Measurements from ENCODE around the gene RNF111. TPM values are rescaled to one million over a fixed set of nuclear protein-coding genes. Genes with fewer than 3 reads are reported as not detected.

Gene RNF111
- total and polyA plus RNA-seq, 4 donors: 22.0 to 49.1 (median 37.4) TPM

- Histone ChIP-seq H3K4me3 (ENCODE audit: low read depth, low read length) (no peak overlapping the region), H3K27ac (ENCODE audit: low read depth, low read length) (no peak overlapping the region), H3K27me3 (ENCODE audit: control insufficient read depth, insufficient read depth, low read length) (no peaks in the 10 kb centered on the region), H3K36me3 (ENCODE audit: control insufficient read depth, insufficient read depth, low read length) (peaks cover 3% of the 10 kb centered on the region), H3K9me3 (ENCODE audit: control insufficient read depth, insufficient read depth, low read length) (no peaks in the 10 kb centered on the region), H3K4me1 (ENCODE audit: control insufficient read depth, insufficient read depth, low read length) (no peaks in the 10 kb centered on the region)
- DNase-seq (ENCODE audit: low read depth in 4 of 6, low spot score in 6 of 6): no peak
- WGBS (ENCODE audit: insufficient coverage): 100% methylated on average over 1 of the region's 3 CpGs
Measured at GRCh38 chr15:59048897-59049296, 61.4 kb downstream of the RNF111 start.

GRCh38 chr15:59051873-59052861 is 64.7 kb downstream of the RNF111 start:
- H3K36me3 ChIP-seq (ENCODE audit: control insufficient read depth, insufficient read depth, low read length): no peaks in the 10 kb centered on the region
- H3K27me3 ChIP-seq (ENCODE audit: control insufficient read depth, insufficient read depth, low read length): no peaks in the 10 kb centered on the region
- DNase-seq (ENCODE audit: low read depth in 4 of 6, low spot score in 6 of 6): no peak
- no CpG with 5 or more reads among the region's 2 CpGs for WGBS (ENCODE audit: insufficient coverage)
- H3K27ac ChIP-seq (ENCODE audit: low read depth, low read length): no peak overlapping the region
- no peaks in the 10 kb centered on the region for H3K4me1 ChIP-seq (ENCODE audit: control insufficient read depth, insufficient read depth, low read length)
- no peaks in the 10 kb centered on the region for H3K9me3 ChIP-seq (ENCODE audit: control insufficient read depth, insufficient read depth, low read length)
- H3K4me3 ChIP-seq (ENCODE audit: low read depth, low read length): no peak overlapping the region

- no peak for DNase-seq (ENCODE audit: low read depth in 4 of 6, low spot score in 6 of 6)
- no peaks in the 10 kb centered on the region for H3K27me3 ChIP-seq (ENCODE audit: control insufficient read depth, insufficient read depth, low read length)
- no peak overlapping the region for H3K27ac ChIP-seq (ENCODE audit: low read depth, low read length)
- no peak overlapping the region for H3K4me3 ChIP-seq (ENCODE audit: low read depth, low read length)
- H3K36me3 ChIP-seq (ENCODE audit: control insufficient read depth, insufficient read depth, low read length): no peaks in the 10 kb centered on the region
- WGBS (ENCODE audit: insufficient coverage): no CpG with 5 or more reads among the region's 3 CpGs
- H3K9me3 ChIP-seq (ENCODE audit: control insufficient read depth, insufficient read depth, low read length): no peaks in the 10 kb centered on the region
- H3K4me1 ChIP-seq (ENCODE audit: control insufficient read depth, insufficient read depth, low read length): no peaks in the 10 kb centered on the region
Measured at GRCh38 chr15:59052915-59053407, 65.5 kb downstream of the RNF111 start.

DNA sequence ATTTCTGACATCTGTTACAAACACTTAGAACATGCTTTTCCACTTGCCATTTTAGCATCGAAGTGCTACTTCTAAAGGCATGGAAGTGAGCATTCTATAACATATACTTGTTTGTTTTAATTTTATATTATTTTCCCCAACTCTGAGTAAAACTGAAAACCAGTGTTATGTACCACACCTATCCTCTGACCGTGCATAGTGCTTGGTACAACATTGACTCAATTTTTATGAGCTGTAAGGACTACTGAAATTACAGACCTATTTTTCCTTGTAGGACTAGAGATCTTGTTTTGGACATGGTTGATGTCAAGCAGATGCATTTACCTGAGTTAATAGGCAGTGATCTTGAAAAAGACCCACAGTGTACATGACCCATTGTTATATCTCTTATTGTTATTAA is 66.0 kb downstream of the RNF111 start:
- Histone ChIP-seq H3K27me3 (ENCODE audit: control insufficient read depth, insufficient read depth, low read length) (no peaks in the 10 kb centered on the region), H3K4me3 (ENCODE audit: low read depth, low read length) (no peak overlapping the region), H3K9me3 (ENCODE audit: control insufficient read depth, insufficient read depth, low read length) (no peaks in the 10 kb centered on the region), H3K36me3 (ENCODE audit: control insufficient read depth, insufficient read depth, low read length) (no peaks in the 10 kb centered on the region), H3K27ac (ENCODE audit: low read depth, low read length) (no peak overlapping the region), H3K4me1 (ENCODE audit: control insufficient read depth, insufficient read depth, low read length) (no peaks in the 10 kb centered on the region)
- DNase-seq (ENCODE audit: low read depth in 4 of 6, low spot score in 6 of 6): no peak
- WGBS (ENCODE audit: insufficient coverage): no CpG with 5 or more reads among the region's 2 CpGs

DNA sequence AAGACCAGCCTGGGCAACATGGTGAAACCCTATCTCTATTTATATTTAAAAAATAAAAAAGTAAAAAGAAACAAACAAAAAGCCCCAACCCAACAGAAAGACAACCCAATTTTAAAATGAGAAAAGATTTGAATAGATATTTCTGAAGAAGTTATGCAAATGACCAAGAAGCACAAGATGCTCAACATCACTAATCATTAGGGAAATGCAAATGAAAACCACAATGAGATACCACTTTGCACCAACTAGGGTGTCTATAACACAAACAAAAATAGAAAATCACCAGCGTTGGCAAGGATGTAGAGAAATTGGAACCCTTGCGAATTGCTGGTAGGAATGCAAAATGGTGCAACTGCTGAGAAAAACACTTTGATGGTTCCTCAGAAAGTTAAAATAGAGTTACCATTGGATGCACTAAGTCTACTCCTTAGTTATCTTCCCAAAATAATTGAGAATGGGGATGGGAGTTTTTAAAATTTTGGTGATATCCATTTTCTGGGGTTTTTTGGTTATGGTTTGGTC is 71.7 kb downstream of the RNF111 start:
- Histone ChIP-seq H3K9me3 (ENCODE audit: control insufficient read depth, insufficient read depth, low read length) (no peaks in the 10 kb centered on the region), H3K36me3 (ENCODE audit: control insufficient read depth, insufficient read depth, low read length) (peaks cover 17% of the 10 kb centered on the region), H3K4me1 (ENCODE audit: control insufficient read depth, insufficient read depth, low read length) (no peaks in the 10 kb centered on the region), H3K27ac (ENCODE audit: low read depth, low read length) (no peak overlapping the region), H3K4me3 (ENCODE audit: low read depth, low read length) (no peak overlapping the region), H3K27me3 (ENCODE audit: control insufficient read depth, insufficient read depth, low read length) (no peaks in the 10 kb centered on the region)
- DNase-seq (ENCODE audit: low read depth in 4 of 6, low spot score in 6 of 6): no peak
- no CpG with 5 or more reads among the region's 2 CpGs for WGBS (ENCODE audit: insufficient coverage)

GRCh38 chr15:59060348-59060747 is 72.9 kb downstream of the RNF111 start:
- Histone ChIP-seq H3K4me3 (ENCODE audit: low read depth, low read length) (no peak overlapping the region), H3K27ac (ENCODE audit: low read depth, low read length) (no peak overlapping the region), H3K4me1 (ENCODE audit: control insufficient read depth, insufficient read depth, low read length) (no peaks in the 10 kb centered on the region), H3K36me3 (ENCODE audit: control insufficient read depth, insufficient read depth, low read length) (peaks cover 17% of the 10 kb centered on the region), H3K27me3 (ENCODE audit: control insufficient read depth, insufficient read depth, low read length) (no peaks in the 10 kb centered on the region), H3K9me3 (ENCODE audit: control insufficient read depth, insufficient read depth, low read length) (no peaks in the 10 kb centered on the region)
- no CpG with 5 or more reads among the region's 4 CpGs for WGBS (ENCODE audit: insufficient coverage)
- no peak for DNase-seq (ENCODE audit: low read depth in 4 of 6, low spot score in 6 of 6)

DNA sequence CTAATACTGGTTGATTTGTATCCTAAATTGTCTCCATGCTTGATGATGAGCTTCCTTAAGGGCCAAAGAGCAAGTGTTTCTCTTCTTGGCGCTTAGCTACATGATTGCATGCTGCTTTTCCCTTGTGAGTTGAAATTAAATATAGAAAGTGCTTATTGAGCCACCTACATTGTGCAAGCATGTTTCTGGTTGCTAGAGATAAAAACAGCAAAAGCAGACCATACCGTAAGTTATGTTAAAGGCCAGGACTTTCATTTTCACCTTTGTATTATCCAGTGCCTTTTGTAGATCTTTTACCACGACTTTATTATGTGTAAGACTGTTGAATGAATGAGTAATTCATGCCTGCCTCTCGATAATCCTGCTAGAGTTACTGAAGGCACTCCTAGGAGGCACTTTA is 75.6 kb downstream of the RNF111 start:
- Histone ChIP-seq H3K4me3 (ENCODE audit: low read depth, low read length) (no peak overlapping the region), H3K27ac (ENCODE audit: low read depth, low read length) (no peak overlapping the region), H3K4me1 (ENCODE audit: control insufficient read depth, insufficient read depth, low read length) (no peaks in the 10 kb centered on the region), H3K36me3 (ENCODE audit: control insufficient read depth, insufficient read depth, low read length) (peaks cover 30% of the 10 kb centered on the region), H3K27me3 (ENCODE audit: control insufficient read depth, insufficient read depth, low read length) (no peaks in the 10 kb centered on the region), H3K9me3 (ENCODE audit: control insufficient read depth, insufficient read depth, low read length) (no peaks in the 10 kb centered on the region)
- no peak for DNase-seq (ENCODE audit: low read depth in 4 of 6, low spot score in 6 of 6)
- 60% methylated on average over 1 of the region's 4 CpGs for whole genome bisulfite sequencing (ENCODE audit: insufficient coverage)

- no peaks in the 10 kb centered on the region for H3K27me3 ChIP-seq (ENCODE audit: control insufficient read depth, insufficient read depth, low read length)
- no peaks in the 10 kb centered on the region for H3K4me1 ChIP-seq (ENCODE audit: control insufficient read depth, insufficient read depth, low read length)
- H3K9me3 ChIP-seq (ENCODE audit: control insufficient read depth, insufficient read depth, low read length): peaks cover 3% of the 10 kb centered on the region
- no CpG with 5 or more reads among the region's 1 CpG for WGBS (ENCODE audit: insufficient coverage)
- H3K27ac ChIP-seq (ENCODE audit: low read depth, low read length): no peak overlapping the region
- H3K36me3 ChIP-seq (ENCODE audit: control insufficient read depth, insufficient read depth, low read length): peaks cover 32% of the 10 kb centered on the region
- H3K4me3 ChIP-seq (ENCODE audit: low read depth, low read length): no peak overlapping the region
- DNase-seq (ENCODE audit: low read depth in 4 of 6, low spot score in 6 of 6): no peak
Measured at GRCh38 chr15:59069430-59069829, 82.0 kb downstream of the RNF111 start.

GRCh38 chr15:59074607-59075006 is 87.1 kb downstream of the RNF111 start:
- H3K4me1 ChIP-seq (ENCODE audit: control insufficient read depth, insufficient read depth, low read length): no peaks in the 10 kb centered on the region
- H3K36me3 ChIP-seq (ENCODE audit: control insufficient read depth, insufficient read depth, low read length): peaks cover 21% of the 10 kb centered on the region
- no CpG with 5 or more reads among the region's 1 CpG for WGBS (ENCODE audit: insufficient coverage)
- H3K9me3 ChIP-seq (ENCODE audit: control insufficient read depth, insufficient read depth, low read length): peaks cover 3% of the 10 kb centered on the region
- no peaks in the 10 kb centered on the region for H3K27me3 ChIP-seq (ENCODE audit: control insufficient read depth, insufficient read depth, low read length)
- no peak overlapping the region for H3K4me3 ChIP-seq (ENCODE audit: low read depth, low read length)
- no peak for DNase-seq (ENCODE audit: low read depth in 4 of 6, low spot score in 6 of 6)
- no peak overlapping the region for H3K27ac ChIP-seq (ENCODE audit: low read depth, low read length)

- DNase-seq (ENCODE audit: low read depth in 4 of 6, low spot score in 6 of 6): no peak
- H3K4me3 ChIP-seq (ENCODE audit: low read depth, low read length): no peak overlapping the region
- H3K27me3 ChIP-seq (ENCODE audit: control insufficient read depth, insufficient read depth, low read length): no peaks in the 10 kb centered on the region
- WGBS (ENCODE audit: insufficient coverage): 92% methylated on average over 2 of the region's 2 CpGs
- H3K27ac ChIP-seq (ENCODE audit: low read depth, low read length): no peak overlapping the region
- no peaks in the 10 kb centered on the region for H3K4me1 ChIP-seq (ENCODE audit: control insufficient read depth, insufficient read depth, low read length)
- no peaks in the 10 kb centered on the region for H3K9me3 ChIP-seq (ENCODE audit: control insufficient read depth, insufficient read depth, low read length)
- peaks cover 14% of the 10 kb centered on the region for H3K36me3 ChIP-seq (ENCODE audit: control insufficient read depth, insufficient read depth, low read length)
Measured at GRCh38 chr15:59087731-59088130, 100.3 kb downstream of the RNF111 start.
